Gastrocnemius medialis (tissue), 4 donors: Measurements from ENCODE around the gene PKIB.

ENCODE experiments used
- CTCF ChIP-seq, 5 experiments: fragments of 450-650 bp in 3 of 5; fragments of 200-600 bp in 2 of 5; sonication (generic) in 2 of 5; IDR thresholded peaks in 4 of 5; conservative IDR thresholded peaks in 1 of 5; 1 replicate in 4 of 5; 2 replicates in 1 of 5; pipeline ENCODE4 v1.5.1; 2016 to 2019; ENCODE audit warnings: antibody characterized with exemption in 5 of 5, mild to moderate bottlenecking in 3 of 5, moderate library complexity in 3 of 5
- POLR2A ChIP-seq, 2 donors: fragments of 450-650 bp; IDR thresholded peaks; one replicate each; pipeline ENCODE4 v1.6.1; 2017; ENCODE audit warnings: antibody characterized with exemption in 2 of 2, mild to moderate bottlenecking in 2 of 2, moderate library complexity in 2 of 2

GRCh38 chr6:122770835-122771601 is 160.8 kb downstream of the PKIB start:
- TF ChIP-seq CTCF (IDR thresholded peaks at IDR 0.05 in 4 of 5, conservative IDR thresholded peaks at IDR 0.05 in 1 of 5) (no peak), POLR2A (IDR thresholded peaks at IDR 0.05) (no peak)
